HS-5 (cell line): Measurements from ENCODE around the gene AMFR.
A peak's percentile ranks its signal among the peaks of the same experiment; 100 is the strongest.

ENCODE experiments used
- DNase-seq: peaks from one replicate; pipeline ENCODE4 v3.0.0-alpha.2; 2012; ENCODE audit warnings: low read depth

AMFR gene

DNA sequence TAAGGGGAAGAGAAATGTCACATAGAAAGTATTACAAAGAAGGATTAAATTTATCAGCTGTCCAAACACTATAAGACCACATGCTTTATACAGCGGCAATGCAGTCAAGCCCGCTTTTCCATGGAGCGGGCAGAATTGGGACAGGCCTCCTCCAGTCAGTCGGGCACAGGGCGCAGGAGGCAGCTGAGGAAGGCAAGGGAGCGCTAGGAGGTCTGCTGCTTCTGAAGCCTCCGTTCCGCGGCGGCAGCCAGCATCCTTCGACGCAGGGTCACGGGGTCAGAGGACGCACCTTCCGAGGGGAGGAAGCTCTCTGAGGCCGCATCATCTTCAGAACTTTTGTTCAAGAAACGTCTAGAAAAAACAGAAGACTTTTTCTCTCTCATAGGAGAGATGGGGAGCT, 62.6 kb downstream of the AMFR start:
- no peak for DNase-seq

DNA sequence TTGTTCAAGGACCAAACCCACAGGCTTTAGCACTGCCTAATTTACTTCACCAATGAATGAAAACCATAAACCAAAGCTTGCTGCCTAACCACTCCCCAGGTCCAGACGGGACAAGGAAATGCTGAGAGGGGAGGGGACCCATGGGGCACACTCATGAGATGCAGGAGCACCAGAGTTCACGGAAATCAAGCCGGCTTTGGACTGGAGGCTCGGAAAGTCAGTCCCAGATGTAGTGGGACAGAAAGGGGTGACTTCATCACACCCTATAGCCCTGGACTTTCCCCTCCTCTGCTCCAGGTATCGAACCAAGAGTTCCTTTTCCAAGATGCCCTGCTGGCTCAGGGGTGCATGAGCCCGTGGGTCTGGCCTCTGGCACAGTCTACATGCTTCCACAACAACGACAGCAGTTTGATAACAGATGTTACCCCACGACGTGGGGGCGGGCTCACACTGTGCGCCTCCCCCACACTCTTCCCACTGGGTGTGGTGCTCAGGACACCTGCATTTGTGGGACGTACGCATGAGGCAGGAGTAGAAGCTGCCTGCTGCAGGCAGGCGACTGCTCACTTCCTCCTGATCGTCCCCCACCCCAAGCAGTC, 63.2 kb downstream of the AMFR start:
- DNase-seq = no peak

DNA sequence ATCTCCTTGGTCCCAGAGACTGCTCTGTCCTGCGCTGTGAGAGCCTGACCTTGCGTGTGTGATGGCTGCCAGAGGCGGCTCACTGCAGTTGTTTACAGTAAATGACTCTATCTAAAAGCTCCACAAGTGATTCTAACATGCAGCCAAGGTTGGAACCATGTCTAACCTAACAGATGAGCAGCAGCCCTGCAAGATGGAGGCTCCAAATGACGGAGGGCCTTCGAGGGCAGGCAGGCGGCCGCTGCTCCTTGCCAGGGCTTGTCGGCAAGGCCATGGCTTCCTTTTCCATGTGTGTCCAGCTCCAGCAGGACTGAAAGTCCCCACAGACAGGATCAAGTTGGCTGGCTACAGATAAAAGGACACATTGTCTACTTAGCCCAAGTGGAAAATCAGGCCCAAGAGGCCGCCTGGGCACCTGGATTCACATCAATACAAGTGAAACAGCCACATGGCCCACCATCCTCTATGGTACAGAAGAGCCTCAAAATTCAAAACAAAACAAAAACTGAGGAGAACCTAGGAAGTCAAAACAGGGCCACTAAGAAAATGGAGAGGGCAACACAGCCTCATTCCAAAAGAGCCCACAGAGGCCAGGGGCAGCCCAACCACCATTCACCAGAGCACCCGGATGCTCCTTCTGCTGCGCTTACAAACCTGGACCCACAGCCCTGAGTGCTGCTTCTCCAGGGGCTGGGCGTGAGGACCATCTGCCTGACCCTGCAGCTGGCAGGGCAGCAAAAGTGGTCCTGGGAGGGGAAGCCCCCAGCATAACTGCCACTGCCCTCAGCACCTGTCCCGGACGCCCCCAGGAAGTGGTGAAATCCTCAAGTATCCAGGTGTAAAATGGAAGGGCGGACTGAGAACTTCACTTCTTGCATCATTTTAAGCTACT, 65.0 kb downstream of the AMFR start:
- no peak for DNase-seq

DNA sequence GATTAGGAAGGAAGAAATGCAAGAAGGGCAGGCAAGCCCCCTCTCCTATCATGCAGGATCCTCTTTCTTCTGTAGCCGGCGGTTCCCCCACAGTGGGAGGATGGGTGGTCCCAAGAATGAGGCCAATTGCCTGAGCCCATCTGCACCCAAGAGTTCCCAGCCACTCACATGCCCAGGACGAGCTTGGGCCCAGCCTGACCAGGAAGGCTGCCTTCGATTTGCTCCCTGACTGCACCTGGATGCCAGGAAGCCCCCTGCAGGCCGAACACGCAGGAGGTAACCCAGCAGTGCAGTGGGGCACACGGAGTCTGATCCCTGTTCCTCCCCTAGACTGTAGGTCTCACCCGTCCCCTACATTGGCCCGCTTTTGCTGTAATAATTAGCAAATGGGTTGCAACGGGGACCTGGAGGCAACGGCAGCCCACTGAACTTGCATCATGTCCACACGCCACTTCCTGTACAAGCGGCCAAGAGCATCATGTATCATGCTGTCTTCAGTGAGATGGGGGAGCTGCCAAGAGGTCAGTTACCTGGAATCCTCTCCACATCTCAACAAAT, 67.5 kb downstream of the AMFR start:
- DNase-seq = no peak

DNA sequence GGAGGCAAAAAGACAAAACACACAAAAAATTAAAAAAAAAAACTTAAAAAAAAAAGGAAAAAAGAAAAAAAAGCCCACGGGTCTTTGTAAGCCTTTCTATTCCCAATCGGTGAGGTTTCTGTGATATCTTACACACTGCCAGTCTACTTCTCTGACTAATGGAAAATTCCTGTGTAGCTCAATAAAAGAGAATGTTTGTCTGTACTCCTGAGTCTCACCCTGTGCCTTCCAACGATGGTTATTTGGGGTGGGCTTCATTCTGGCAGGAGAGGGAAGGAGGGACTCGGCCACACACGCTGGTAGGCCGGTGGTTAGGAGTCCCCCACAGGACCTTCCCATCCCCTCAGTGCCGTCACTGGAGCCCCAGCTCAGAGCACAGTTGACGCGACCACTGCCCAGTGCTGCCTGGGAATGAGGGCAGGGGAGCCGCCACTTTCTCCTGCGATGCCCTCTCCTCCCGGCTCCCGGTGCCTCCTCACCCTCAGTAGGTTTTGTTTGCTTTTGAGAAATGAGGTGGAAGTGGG, 68.0 kb downstream of the AMFR start:
- DNase-seq = no peak

DNA sequence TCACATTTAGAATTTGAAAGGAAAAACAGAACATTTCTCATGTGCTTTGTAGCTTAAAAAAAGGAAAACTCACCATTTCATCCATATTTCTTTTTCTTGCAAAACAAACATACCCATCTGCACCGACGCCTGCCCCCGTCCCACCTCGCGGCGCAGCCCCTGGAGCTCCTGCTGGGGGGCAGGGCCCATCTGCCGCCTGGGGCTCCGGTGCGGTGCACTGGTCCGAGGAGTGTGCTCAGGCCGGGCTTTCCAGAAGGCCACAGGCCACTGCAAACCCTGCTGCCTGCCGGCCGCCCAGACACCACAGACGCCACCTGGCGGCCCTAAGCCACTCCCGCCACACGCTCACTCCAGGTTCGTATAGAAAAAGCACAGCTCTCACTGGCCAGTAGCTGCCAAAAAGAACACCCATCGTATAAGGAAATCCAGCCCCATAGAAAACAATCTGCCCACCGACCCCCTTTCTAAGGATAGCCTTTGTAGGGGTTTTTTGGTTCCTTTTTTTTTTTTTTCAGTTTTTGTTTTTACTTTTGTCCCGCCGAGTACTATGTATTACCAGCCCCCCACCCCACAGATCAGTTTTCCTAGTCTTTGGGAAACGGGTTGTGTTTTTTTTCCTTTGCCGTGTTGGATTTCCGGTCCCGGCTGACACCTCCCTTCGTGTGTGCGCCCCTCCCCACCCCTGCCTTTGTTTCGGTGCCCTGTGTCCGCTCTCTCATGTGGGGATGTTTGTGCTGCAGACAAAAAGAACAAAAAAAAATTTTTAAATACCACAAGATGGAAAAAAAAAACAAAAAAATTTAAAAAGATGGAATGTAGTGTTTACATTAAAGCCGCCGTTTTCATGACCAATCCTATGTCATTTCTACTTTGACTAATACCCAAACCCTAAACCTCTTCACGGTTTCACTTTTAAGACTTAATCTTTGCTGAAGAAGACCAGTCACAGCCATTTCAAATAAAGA, 68.8 kb downstream of the AMFR start:
- peak; percentile 55 for DNase-seq

DNA sequence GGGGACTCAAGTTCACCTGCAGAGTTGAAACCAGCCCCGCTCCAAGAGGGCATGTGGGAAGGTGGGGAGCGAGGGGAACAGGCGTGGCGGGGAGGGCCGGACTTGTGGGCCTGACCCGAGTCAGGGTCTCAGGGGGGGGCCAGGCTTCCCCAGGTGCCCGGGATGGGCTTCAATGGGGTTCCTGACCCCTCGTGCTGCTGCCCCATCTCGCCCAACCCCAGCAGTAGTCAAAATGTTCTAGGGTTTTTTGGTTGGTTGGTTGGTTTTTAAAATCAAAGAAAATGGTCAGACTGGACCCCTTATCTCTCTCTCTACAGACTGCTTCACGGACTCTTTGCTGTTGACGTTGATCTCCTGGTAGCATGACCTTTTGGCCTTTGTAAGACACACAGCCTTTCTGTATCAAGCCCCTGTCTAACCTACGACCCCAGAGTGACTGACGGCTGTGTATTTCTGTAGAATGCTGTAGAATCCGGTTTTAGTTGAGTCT, 69.5 kb downstream of the AMFR start:
- DNase-seq = no peak

DNA sequence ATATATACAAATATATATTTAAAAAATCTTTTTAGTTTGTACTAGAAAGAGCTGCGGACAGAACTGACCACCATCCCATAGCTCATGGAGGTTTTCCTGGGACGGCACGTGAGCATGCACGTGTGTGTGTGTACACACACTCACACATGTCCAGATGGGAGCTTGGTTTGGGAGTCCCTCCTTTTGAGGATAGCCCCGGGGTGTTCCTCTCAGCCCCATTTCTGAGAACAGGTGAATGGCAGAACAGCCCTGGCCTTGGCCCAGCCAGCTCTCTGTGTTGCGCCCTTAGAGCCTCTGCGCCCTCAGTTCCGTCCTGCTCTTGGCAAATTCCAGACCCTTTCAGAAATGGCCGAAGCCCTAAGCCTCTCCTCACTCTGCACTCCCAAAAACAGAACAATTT, 70.1 kb downstream of the AMFR start:
- no peak for DNase-seq

DNA sequence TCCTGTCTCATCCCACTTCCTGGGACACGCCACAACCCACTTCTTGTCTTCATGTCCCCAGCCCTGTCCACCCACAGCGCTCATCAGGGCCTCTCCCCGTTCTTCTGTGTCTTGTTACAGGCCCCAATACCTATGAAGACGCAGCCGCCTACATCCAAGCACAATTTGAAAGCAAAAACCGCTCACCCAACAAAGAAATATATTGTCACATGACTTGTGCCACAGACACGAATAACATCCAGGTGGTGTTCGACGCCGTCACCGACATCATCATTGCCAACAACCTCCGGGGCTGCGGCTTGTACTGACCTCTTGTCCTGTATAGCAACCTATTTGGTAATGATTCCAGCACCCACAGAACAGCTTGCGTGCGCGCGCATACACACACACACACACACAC, 70.6 kb downstream of the AMFR start:
- DNase-seq = no peak

DNA sequence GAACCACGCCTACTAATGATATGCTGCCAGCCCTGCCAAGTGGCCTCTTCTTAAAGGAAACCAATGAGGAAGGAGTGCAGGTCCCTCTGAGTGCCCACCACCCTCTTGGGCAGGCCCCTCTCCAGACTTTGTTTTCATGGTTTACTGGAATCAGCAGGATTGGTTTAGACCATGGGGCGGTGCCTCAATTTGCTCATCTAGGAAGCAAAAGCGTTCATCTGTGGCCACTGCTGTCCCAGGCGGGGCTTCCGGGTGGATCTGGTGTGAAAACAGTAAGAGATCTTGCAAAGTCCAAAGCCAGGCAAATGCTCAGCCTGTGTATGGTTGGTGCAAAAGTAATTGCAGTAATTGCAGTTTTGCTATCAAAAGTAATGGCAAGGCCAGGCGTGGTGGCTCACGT, 71.3 kb downstream of the AMFR start:
- no peak for DNase-seq

DNA sequence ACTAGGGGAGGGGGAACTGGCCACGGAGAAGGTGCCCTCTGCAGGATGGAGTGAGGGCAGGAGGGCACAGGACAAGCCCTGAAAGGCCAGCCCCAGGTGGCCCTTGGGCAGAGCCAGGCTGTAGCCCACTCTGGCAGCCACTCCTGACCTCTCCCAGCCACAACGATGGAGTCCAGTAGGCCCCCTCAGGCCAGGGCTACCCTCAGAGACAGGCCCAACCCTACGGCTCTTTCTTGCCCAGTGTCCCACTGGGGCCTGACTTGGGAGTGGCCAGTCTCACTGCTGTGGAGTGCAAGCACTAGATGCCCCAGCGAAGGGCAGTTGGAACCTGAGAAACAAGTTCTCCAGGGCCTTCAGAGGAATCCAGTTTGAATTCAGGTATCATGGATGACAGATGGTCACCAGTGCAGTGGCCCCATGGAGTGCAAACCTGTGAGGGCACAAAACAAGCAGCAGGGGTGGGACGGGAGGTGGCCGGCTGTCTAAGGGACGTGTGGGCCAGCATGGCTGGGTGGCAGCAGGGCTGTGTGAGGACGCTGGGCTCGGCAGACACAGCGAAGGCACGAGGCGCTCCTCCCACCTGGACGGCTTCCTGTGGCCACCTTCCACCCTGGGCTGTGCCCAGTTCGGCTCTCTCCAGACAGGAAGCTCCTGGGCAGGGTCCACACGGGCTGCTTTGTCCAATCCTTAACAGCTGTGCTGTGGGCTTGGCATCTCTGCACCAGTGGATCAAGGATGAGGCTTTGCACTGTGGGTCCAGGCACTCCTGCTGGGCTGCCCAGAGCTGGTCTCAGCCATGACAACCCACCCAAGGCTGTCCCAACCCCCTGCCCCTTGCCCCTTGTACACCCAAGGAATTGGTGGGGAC, 72.1 kb downstream of the AMFR start:
- DNase-seq = no peak

DNA sequence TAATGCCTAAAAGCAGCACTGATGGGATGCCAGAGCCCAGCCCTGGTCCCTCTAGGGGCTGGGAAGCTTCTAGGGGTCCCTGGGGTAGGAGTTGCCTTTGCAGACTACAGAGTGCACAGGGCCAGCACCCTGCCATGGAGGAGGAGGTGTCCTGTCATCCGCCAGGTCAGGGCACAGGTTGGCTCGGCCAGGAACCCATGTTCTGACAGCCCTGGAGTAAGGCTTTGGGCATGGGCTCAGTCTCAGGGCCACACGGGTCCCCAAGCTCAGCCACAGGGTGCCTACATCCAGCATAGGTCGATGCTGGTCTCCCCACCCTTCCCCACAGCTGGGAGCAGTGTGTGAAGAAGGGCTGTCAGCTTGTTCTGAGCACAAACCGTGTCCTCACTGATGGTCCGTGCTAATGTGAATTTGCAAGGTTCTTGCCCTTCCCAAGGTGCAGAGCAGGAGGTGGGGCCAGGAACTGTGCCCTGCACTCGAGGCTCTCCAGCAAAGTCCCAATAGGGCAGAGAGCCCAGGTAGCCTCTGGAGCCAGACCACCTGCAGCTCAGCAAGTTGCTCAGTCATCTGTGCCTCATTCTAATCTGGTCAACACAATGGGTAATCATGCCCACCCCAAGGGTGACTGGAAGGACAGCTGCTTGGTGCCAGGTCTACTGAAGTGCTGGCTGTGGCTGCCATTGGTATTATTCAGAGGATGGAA, 72.8 kb downstream of the AMFR start:
- no peak for DNase-seq

DNA sequence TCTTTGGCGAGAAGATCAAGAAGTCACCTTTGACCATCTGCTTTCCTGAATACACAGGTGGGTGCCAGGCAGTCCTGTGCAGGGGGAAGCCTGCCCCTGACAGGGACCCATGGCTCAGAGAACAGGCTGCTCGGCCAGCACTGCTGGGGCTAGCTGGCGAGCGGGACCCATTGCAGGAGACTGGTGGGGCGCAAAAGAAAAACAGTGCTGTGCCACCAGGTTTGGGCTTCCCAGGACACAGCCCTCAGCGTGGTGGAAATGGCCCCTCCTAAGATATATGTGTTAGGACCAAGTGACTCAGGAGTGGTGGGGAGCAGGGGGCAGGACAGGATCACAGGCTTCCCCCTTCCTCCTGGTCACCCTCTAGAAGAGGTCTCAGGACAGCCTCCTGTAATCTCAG, 73.9 kb downstream of the AMFR start:
- no peak for DNase-seq

DNA sequence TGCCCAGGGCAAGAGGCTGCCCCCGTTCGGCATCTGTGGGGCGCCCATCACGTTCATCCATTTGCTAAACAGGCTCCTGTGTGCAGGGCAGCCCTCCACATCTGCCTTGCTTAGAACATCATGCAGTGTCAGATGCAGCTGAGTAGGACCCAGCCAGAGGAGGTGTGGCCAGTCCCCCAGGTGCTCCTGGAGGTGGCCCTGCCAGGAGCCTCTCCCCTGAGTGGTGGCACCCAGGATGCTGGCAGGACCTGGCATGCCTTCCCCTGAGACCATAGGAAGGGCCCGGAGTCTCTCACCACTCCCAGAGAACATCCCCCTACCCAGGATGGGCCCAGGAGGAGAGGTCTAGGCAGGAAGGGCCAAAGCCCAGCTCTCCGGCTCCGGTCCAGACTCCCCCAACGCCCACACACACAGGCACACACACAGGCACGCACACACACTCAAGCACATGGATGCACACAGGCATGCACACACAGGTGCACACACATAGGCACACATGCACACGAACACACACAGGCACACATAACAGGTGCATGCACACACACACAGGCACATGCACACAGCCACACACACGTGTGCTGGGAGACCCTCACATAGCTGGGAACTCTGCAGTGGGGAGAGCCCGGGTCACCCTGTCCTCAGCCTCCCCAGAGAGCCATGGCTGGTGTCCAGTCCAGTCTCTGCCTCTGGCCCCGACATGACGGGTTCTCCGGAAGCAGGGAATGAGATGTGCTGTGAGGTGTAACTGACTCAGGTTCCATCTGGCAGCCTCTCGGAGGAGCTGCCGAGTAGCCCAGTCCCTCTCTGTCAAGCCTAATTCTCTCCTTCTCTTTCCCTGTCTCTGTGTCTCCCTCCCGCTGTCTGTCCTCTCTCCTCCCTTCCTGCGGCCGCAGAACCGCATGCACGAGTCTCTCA, 74.6 kb downstream of the AMFR start:
- no peak for DNase-seq

DNA sequence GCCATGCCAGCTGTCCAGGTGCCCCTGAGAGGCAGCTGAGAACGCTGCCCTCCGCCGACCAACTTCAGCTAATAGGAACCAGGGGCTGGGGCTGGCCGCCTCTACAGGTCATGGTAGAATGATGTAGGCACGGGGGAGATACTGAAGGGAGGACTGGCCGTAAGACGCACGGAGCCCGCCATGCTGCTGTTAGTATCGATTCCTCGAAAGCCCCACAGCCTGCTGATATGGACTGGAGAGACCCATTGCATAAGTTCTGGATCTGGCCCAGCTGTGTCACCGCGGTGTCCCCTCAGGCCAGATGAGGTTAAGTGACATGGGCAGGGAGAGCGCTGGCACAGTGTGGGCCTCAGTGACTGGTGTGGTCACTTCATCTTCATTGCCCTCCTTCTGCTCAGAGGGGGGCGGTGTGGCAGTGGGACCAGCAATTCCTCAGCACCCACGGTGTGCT, 75.6 kb downstream of the AMFR start:
- no peak for DNase-seq

DNA sequence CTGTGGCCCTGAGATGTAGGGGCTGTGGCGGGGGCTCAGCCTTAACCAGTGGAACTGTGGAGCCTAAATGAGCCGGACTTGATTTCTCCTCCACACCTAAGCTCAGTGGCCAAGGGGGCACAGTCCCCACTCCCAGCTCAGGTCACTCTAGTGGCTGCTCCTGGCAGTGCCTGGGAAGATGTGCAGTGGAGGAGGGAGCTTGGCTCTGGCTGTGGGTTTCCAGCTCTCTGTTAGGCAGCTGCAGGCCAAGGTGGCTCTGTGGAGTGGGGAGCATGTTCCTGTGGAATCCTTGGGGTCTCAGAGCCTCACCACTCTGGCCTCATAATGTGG, 76.3 kb downstream of the AMFR start:
- no peak for DNase-seq

DNA sequence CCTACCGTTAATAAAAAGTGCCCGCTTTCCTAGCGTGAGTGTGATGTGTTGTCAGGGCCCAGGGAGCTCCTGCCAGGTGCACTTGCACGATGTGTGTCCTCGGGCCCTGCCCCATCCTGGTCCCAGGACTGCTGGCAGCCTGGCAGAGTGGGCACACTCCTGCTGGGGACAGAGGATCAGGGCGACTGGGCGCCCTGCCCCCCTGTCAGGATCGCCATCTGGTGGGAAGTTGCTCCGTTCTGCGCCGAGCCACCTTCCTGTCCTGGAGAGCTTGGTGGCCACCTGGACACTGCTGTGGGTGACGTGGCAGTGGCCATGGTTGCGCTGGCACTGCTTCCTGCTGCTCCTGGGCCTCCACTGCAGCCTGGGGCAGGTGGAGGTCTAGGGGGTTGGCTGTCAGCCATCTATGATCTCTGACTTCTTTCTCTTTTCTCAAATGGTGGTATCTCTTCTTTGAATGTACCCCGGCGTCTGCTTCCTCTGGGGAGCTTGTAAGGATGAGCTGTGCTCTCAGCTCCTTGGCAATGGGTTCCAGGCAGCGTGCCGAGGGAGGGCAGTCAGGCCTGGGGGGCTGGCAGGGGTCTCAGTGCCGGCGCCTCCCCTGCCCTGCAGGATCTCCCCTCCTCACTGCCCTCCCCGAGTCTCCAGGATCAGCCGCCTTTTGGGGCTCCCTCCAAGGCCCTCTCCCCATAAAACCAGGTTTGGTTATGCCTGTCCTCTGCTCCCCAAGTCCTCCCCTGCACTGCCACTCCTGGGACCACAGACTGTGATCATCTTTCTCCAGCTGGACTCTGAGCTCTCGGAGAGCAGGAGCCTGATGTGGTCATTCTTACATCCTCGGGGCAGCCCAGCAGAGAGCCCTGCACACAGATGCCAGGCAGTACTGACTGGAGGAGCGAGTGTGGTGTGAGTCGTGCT, 76.9 kb downstream of the AMFR start:
- no peak for DNase-seq

DNA sequence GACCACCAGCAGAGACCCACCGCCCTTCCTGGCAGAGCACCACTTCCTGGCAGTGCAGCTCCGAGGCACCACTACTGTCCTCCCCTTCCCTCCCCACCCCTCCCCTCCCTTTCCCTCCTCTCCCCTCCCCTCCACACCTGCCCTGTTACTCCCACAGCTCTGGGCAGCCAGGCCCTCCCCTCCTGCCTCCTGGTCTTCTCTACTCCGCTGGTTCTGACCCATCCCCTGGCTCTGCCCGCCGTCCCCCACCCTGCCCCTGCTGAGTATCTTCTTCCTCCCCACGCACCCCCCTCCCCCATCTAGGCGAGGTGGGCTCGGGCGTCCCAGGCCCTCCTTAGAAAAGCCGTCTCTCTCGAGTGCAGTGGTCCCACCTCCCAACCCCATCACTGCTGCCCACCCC, 77.7 kb downstream of the AMFR start:
- DNase-seq = no peak
